Measurements from ENCODE around the gene SCAMP1. TPM values are rescaled to one million over a fixed set of nuclear protein-coding genes. Genes with fewer than 3 reads are reported as not detected.

SCAMP1 gene
- total RNA-seq, 1 experiment from 2014 or later = 36.0 TPM

GRCh38 chr5:78499485-78499884 is 139.1 kb downstream of the SCAMP1 start:
- H4K8ac ChIP-seq (replicated peaks; ENCODE audit: insufficient read length, low read depth, low read length) = no peak overlapping the region
- no peak overlapping the region for H2AFZ ChIP-seq (ENCODE audit: low read length)
- no peak overlapping the region for H3K4me2 ChIP-seq (ENCODE audit: insufficient read depth, insufficient read length, low read length)
- peaks cover 26% of the 10 kb centered on the region for H3K4me1 ChIP-seq (ENCODE audit: insufficient read depth, low read length)
- Mint-ChIP-seq H3K4me1 (peaks cover 54 to 62% of the 10 kb centered on the region in 2 experiments), H3K27me3 (ENCODE audit: low read depth) (no peaks in the 10 kb centered on the region), H3K27ac (no peak overlapping the region), H3K4me3 (no peak overlapping the region), H3K9me3 (no peaks in the 10 kb centered on the region), H3K36me3 (ENCODE audit: insufficient read depth in 1 of 3, low read depth in 3 of 3) (peaks cover 0 to 2% (median 0%) of the 10 kb centered on the region in 3 experiments; a peak in 3 of 7 replicates)
- no peak overlapping the region for H3K9ac ChIP-seq (ENCODE audit: extremely low read depth, insufficient read length, low read length)
- no peaks in the 10 kb centered on the region; the same call in 1 of the 2 replicates for H3K79me2 ChIP-seq (ENCODE audit: insufficient read depth, low read length)
- no peak overlapping the region for H2BK12ac ChIP-seq (ENCODE audit: insufficient read length, low read depth, low read length)
- DNase-seq = no peak
- no peak overlapping the region for H3K14ac ChIP-seq (ENCODE audit: insufficient read depth, low read length)
- no peak overlapping the region for H3K56ac ChIP-seq (ENCODE audit: insufficient read length, low read depth, low read length)
- H2BK120ac ChIP-seq (ENCODE audit: low read depth, low read length, poor library complexity, severe bottlenecking) = no peak overlapping the region
- no peak overlapping the region for H3K4ac ChIP-seq (ENCODE audit: low read depth, low read length)
- no peak overlapping the region for H2BK15ac ChIP-seq (ENCODE audit: low read depth, low read length)
- no peak overlapping the region for H3K23ac ChIP-seq (ENCODE audit: insufficient read length, low read depth, low read length)
- no peak overlapping the region for H2AK5ac ChIP-seq (ENCODE audit: insufficient read length, low read length)
- WGBS (ENCODE audit: extremely low coverage, insufficient read length, low lambda C conversion rate) = no CpG with 5 or more reads among the region's 1 CpG
- no peak overlapping the region for H2BK20ac ChIP-seq (ENCODE audit: low read depth, low read length, poor library complexity, severe bottlenecking)
- H4K91ac ChIP-seq (ENCODE audit: insufficient read length, low read depth, low read length) = no peak overlapping the region
- H3K27me3 ChIP-seq (ENCODE audit: insufficient read depth, low read length) = no peaks in the 10 kb centered on the region
- H3T11ph ChIP-seq (ENCODE audit: low read length) = no peak overlapping the region
- no peaks in the 10 kb centered on the region for H3K9me3 ChIP-seq (ENCODE audit: control insufficient read depth, low read depth, low read length)
- no peak overlapping the region for H3K27ac ChIP-seq (ENCODE audit: insufficient read length, low read depth, low read length)
- no peaks in the 10 kb centered on the region for H4K20me1 ChIP-seq (ENCODE audit: control insufficient read depth, insufficient read depth, insufficient read length)
- no peak overlapping the region for H2BK5ac ChIP-seq (ENCODE audit: insufficient read length, low read length)
- H4K5ac ChIP-seq (ENCODE audit: insufficient read length, low read depth, low read length) = no peak overlapping the region
- no peaks in the 10 kb centered on the region for H3K23me2 ChIP-seq (ENCODE audit: insufficient read length, low read depth, low read length, poor library complexity, severe bottlenecking)
- TF ChIP-seq, protein P1, sequence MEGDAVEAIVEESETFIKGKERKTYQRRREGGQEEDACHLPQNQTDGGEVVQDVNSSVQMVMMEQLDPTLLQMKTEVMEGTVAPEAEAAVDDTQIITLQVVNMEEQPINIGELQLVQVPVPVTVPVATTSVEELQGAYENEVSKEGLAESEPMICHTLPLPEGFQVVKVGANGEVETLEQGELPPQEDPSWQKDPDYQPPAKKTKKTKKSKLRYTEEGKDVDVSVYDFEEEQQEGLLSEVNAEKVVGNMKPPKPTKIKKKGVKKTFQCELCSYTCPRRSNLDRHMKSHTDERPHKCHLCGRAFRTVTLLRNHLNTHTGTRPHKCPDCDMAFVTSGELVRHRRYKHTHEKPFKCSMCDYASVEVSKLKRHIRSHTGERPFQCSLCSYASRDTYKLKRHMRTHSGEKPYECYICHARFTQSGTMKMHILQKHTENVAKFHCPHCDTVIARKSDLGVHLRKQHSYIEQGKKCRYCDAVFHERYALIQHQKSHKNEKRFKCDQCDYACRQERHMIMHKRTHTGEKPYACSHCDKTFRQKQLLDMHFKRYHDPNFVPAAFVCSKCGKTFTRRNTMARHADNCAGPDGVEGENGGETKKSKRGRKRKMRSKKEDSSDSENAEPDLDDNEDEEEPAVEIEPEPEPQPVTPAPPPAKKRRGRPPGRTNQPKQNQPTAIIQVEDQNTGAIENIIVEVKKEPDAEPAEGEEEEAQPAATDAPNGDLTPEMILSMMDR (conservative IDR thresholded peaks at IDR 0.05) = no peak
- H3K18ac ChIP-seq (ENCODE audit: insufficient read length, low read depth, low read length) = no peak overlapping the region
- H3K79me1 ChIP-seq (ENCODE audit: insufficient read depth, low read depth, low read length, poor library complexity, severe bottlenecking) = no peaks in the 10 kb centered on the region
